IMR-90 (cell line): ENCODE measurements around the gene S100A12. TPM values are rescaled to one million over a fixed set of nuclear protein-coding genes. Genes with fewer than 3 reads are reported as not detected.

ENCODE experiments used
- ATAC-seq: fragments of 200-7000 bp; cut with Tn5 transposase; 2 replicates; pipeline ENCODE4 v1.9.1; 2020; ENCODE audit warnings: low read depth, mild to moderate bottlenecking, moderate library complexity
- BruUV-seq: library from RNA; stranded (reverse); fragments of 400-500 nt; replicated peaks from 2 replicates; lab custom pipeline; 2021; lab: Mats Ljungman, UMichigan
- CTCF ChIA-PET: fragments of 300-600 bp; formaldehyde crosslinking; extraction: SDS; loops from one replicate; lab custom pipeline; 2021; ENCODE audit warnings: antibody characterized with exemption; lab: Yijun Ruan, JAX
- POLR2A ChIA-PET: fragments of 300-600 bp; sonication (Branson Sonifier 250); formaldehyde crosslinking; loops from one replicate; lab custom pipeline; 2022; ENCODE audit warnings: antibody characterized with exemption; ENCODE audit not compliant: unreplicated experiment; lab: Charles Lee
- DNase-seq: peaks from one replicate; pipeline ENCODE4 v3.0.0; 2013
- H2AFZ ChIP-seq: replicated peaks from 2 replicates; pipeline ENCODE3; 2013; ENCODE audit warnings: low read length, mild to moderate bottlenecking; ENCODE audit not compliant: poor library complexity
- H2AK5ac ChIP-seq: 2 replicates; pipeline ENCODE4 v1.6.1; 2013; ENCODE audit warnings: low read depth, low read length, inconsistent platforms
- H2AK9ac ChIP-seq: replicated peaks from 2 replicates; pipeline ENCODE3; 2013; ENCODE audit warnings: mild to moderate bottlenecking, low read depth, low read length, moderate library complexity; ENCODE audit not compliant: poor library complexity
- H2BK120ac ChIP-seq: 2 replicates; pipeline ENCODE4 v1.6.1; 2013; ENCODE audit warnings: low read depth, low read length, inconsistent platforms
- H2BK15ac ChIP-seq: 3 replicates; pipeline ENCODE4 v1.6.1; 2013; ENCODE audit warnings: low read depth, low read length, inconsistent platforms
- H2BK20ac ChIP-seq: 2 replicates; pipeline ENCODE4 v1.6.1; 2013; ENCODE audit warnings: low read depth, mild to moderate bottlenecking, inconsistent platforms, low read length, moderate library complexity
- H2BK5ac ChIP-seq: 2 replicates; pipeline ENCODE4 v1.6.1; 2013; ENCODE audit warnings: mild to moderate bottlenecking, low read depth, low read length, inconsistent platforms; ENCODE audit not compliant: poor library complexity, severe bottlenecking
- H3K14ac ChIP-seq: replicated peaks from 2 replicates; pipeline ENCODE4 v1.6.1; 2013; ENCODE audit warnings: low read depth, low read length, inconsistent platforms
- H3K18ac ChIP-seq: 2 replicates; pipeline ENCODE4 v1.6.1; 2013; ENCODE audit warnings: low read depth, low read length, control low read depth
- H3K23ac ChIP-seq: 2 replicates; pipeline ENCODE4 v1.6.1; 2013; ENCODE audit warnings: low read depth, low read length, inconsistent platforms
- H3K27ac ChIP-seq: 2 replicates; pipeline ENCODE4 v1.5.1; 2013; ENCODE audit warnings: mild to moderate bottlenecking, control low read depth, low read length; ENCODE audit not compliant: insufficient read depth
- H3K27me3 ChIP-seq: 2 replicates; pipeline ENCODE4 v1.6.1; 2013; ENCODE audit warnings: low read length; ENCODE audit not compliant: control insufficient read depth, insufficient read depth
- H3K36me3 ChIP-seq: 2 replicates; pipeline ENCODE4 v1.6.1; 2013; ENCODE audit warnings: low read length, mixed read lengths; ENCODE audit not compliant: control insufficient read depth, insufficient read depth
- H3K4ac ChIP-seq: 2 replicates; pipeline ENCODE4 v1.6.1; 2013; ENCODE audit warnings: low read depth, low read length, inconsistent platforms
- H3K4me1 ChIP-seq: 2 replicates; pipeline ENCODE4 v1.6.1; 2013; ENCODE audit warnings: low read length, mixed read lengths; ENCODE audit not compliant: control insufficient read depth, insufficient read depth
- H3K4me2 ChIP-seq: 2 replicates; pipeline ENCODE4 v1.6.1; 2013; ENCODE audit warnings: low read depth, mild to moderate bottlenecking, control low read depth, low read length, moderate library complexity
- H3K4me3 ChIP-seq: 2 replicates; pipeline ENCODE4 v1.5.1; 2013; ENCODE audit warnings: low read depth, mild to moderate bottlenecking, control low read depth, low read length, moderate library complexity; ENCODE audit not compliant: insufficient read depth
- H3K56ac ChIP-seq: 2 replicates; pipeline ENCODE4 v1.6.1; 2013; ENCODE audit warnings: low read length, inconsistent platforms; ENCODE audit not compliant: insufficient read depth; ENCODE audit errors: extremely low read depth
- H3K79me1 ChIP-seq, 2 experiments: 2 replicates each; pipeline ENCODE4 v1.6.1; 2013; ENCODE audit warnings: low read length in 2 of 2, inconsistent platforms in 1 of 2, low read depth in 1 of 2
- H3K9ac ChIP-seq: 2 replicates; pipeline ENCODE4 v1.6.1; 2013; ENCODE audit warnings: low read depth, low read length, control low read depth
- H3K9me1 ChIP-seq: 2 replicates; pipeline ENCODE4 v1.6.1; 2013; ENCODE audit warnings: low read length, inconsistent platforms; ENCODE audit not compliant: insufficient read depth
- H3K9me3 ChIP-seq: 2 replicates; pipeline ENCODE4 v1.6.1; 2013; ENCODE audit warnings: low read length; ENCODE audit not compliant: control insufficient read depth, insufficient read depth
- H4K20me1 ChIP-seq: 2 replicates; pipeline ENCODE4 v1.6.1; 2013; ENCODE audit warnings: low read length, inconsistent platforms; ENCODE audit not compliant: insufficient read depth
- H4K5ac ChIP-seq: 2 replicates; pipeline ENCODE4 v1.6.1; 2013; ENCODE audit warnings: mild to moderate bottlenecking, low read depth, low read length, control low read depth
- H4K8ac ChIP-seq, 2 experiments: 2 replicates each; pipeline ENCODE4 v1.6.1; 2013; ENCODE audit warnings: low read depth in 2 of 2, low read length in 2 of 2, control low read depth in 1 of 2, inconsistent platforms in 1 of 2
- H4K91ac ChIP-seq: 2 replicates; pipeline ENCODE4 v1.6.1; 2013; ENCODE audit warnings: low read depth, low read length, inconsistent platforms; ENCODE audit not compliant: insufficient read depth
- BHLHE40 ChIP-seq: fragments of 150-350 bp; IDR thresholded peaks from 2 replicates; pipeline ENCODE4 v1.6.1; 2016; ENCODE audit warnings: mild to moderate bottlenecking, low read depth, low read length
- CEBPB ChIP-seq: IDR thresholded peaks from 2 replicates; pipeline ENCODE4 v1.6.1; 2012; ENCODE audit warnings: low read depth, low read length, improper control_type of control experiment
- CHD1 ChIP-seq: IDR thresholded peaks from 2 replicates; pipeline ENCODE4 v1.6.1; 2012; ENCODE audit warnings: low read depth, low read length, improper control_type of control experiment
- CTCF ChIP-seq: conservative IDR thresholded peaks from 2 replicates; pipeline ENCODE4 v1.5.1; 2012; ENCODE audit warnings: mild to moderate bottlenecking, low read depth, low read length, improper control_type of control experiment
- ELK1 ChIP-seq: fragments of 150-350 bp; IDR thresholded peaks from 2 replicates; pipeline ENCODE4 v1.6.1; 2016; ENCODE audit warnings: low read depth, mild to moderate bottlenecking, low read length, moderate library complexity, borderline replicate concordance
- FOS ChIP-seq: fragments of 150-350 bp; IDR thresholded peaks from 2 replicates; pipeline ENCODE4 v1.6.1; 2016; ENCODE audit warnings: low read depth, low read length
- MAFK ChIP-seq: IDR thresholded peaks from 2 replicates; pipeline ENCODE4 v1.6.1; 2012; ENCODE audit warnings: low read depth, low read length, improper control_type of control experiment
- MAZ ChIP-seq: IDR thresholded peaks from 2 replicates; pipeline ENCODE4 v1.6.1; 2012; ENCODE audit warnings: low read depth, mild to moderate bottlenecking, low read length, improper control_type of control experiment, moderate library complexity, borderline replicate concordance
- MXI1 ChIP-seq: IDR thresholded peaks from 2 replicates; pipeline ENCODE4 v1.6.1; 2012; ENCODE audit warnings: low read depth, mild to moderate bottlenecking, low read length, moderate library complexity, borderline replicate concordance
- NFE2L2 ChIP-seq: fragments of 150-350 bp; IDR thresholded peaks from 2 replicates; pipeline ENCODE4 v1.6.1; 2016; ENCODE audit warnings: low read depth, mild to moderate bottlenecking, low read length
- RAD21 ChIP-seq: IDR thresholded peaks from 2 replicates; pipeline ENCODE4 v1.6.1; 2012; ENCODE audit warnings: low read length, improper control_type of control experiment
- RCOR1 ChIP-seq: IDR thresholded peaks from 2 replicates; pipeline ENCODE4 v1.6.1; 2012; ENCODE audit warnings: mild to moderate bottlenecking, low read length, improper control_type of control experiment; ENCODE audit not compliant: insufficient replicate concordance
- RFX5 ChIP-seq: IDR thresholded peaks from 2 replicates; pipeline ENCODE4 v1.8.0; 2012; ENCODE audit warnings: low read depth, mild to moderate bottlenecking, low read length, moderate library complexity
- SMC3 ChIP-seq: fragments of 150-350 bp; IDR thresholded peaks from 2 replicates; pipeline ENCODE4 v1.6.1; 2016; ENCODE audit warnings: low read depth, mild to moderate bottlenecking, antibody characterized with exemption, low read length, moderate library complexity
- USF2 ChIP-seq: fragments of 150-350 bp; IDR thresholded peaks from 2 replicates; pipeline ENCODE4 v1.6.1; 2017; ENCODE audit warnings: mild to moderate bottlenecking, antibody characterized with exemption, low read length, low read depth
- WGBS, 2 experiments: methylation state at CpG; one replicate each; pipeline versions ENCODE4 v1.1.5 to v1.1.7; 2013; ENCODE audit warnings: missing lambda C conversion rate in 2 of 2; ENCODE audit not compliant: insufficient read length in 1 of 2; ENCODE audit errors: extremely low coverage in 2 of 2; 5-methylcytosine and 5-hydroxymethylcytosine counted together
- dilution Hi-C: fragments of 300-500 bp; cut with HindIII; formaldehyde crosslinking; loops from one replicate; pipeline ENCODE4 v1.14.3; 2018; ENCODE audit warnings: low sequenced_read_pairs; ENCODE audit not compliant: unreplicated experiment
- in situ Hi-C: fragments of 300-500 bp; cut with MboI; formaldehyde crosslinking; loops from 3 replicates; pipeline ENCODE4 v1.14.3; 2019; ENCODE audit warnings: low sequenced_read_pairs, inconsistent platforms, mixed read lengths
- intact Hi-C: fragments of 100-400 bp; cut with micrococcal nuclease; formaldehyde crosslinking; loops from 2 replicates; pipeline ENCODE4 v1.10.0; 2022
- polyA plus RNA-seq, 3 experiments: library from polyadenylated mRNA; depleted of rRNA; stranded (reverse); fragments of >200 nt; gene quantifications; 2 replicates each; pipeline ENCODE4 v1.2.3, GENCODE V29; 2012; ENCODE audit warnings: low replicate concordance in 1 of 3
- total RNA-seq: library from RNA; depleted of rRNA; stranded (reverse); fragments of >200 nt; gene quantifications from 2 replicates; pipeline ENCODE4 v1.2.3, GENCODE V29; 2012

Gene S100A12
- total and polyA plus RNA-seq, 2 of the 4 experiments (the other 2 are of a cell fraction), result not detected

GRCh38 chr1:153371231-153371630, 4.2 kb downstream of the S100A12 start:
- no TSS peak for BruUV-seq
- no peak overlapping the region for H3K4ac ChIP-seq
- no peaks in the 10 kb centered on the region for H4K20me1 ChIP-seq
- H3K9ac ChIP-seq, result no peak overlapping the region
- ATAC-seq, result no peak
- H2BK120ac ChIP-seq, result no peak overlapping the region
- H2AK5ac ChIP-seq, result no peak overlapping the region
- no peak overlapping the region for H2AK9ac ChIP-seq
- no peak overlapping the region for H4K5ac ChIP-seq
- H3K18ac ChIP-seq, result no peak overlapping the region
- CTCF ChIA-PET, result no interaction called here
- no peaks in the 10 kb centered on the region for H3K36me3 ChIP-seq
- H3K9me3 ChIP-seq, result no peaks in the 10 kb centered on the region
- no peak overlapping the region for H3K4me3 ChIP-seq
- H2BK15ac ChIP-seq, result no peak overlapping the region
- no peak overlapping the region for H3K56ac ChIP-seq
- dilution Hi-C loops, result no loop called here
- no peak overlapping the region for H2BK5ac ChIP-seq
- H2BK20ac ChIP-seq, result no peak overlapping the region
- no peak overlapping the region for H3K4me2 ChIP-seq
- no peak for TF ChIP-seq RAD21
- TF ChIP-seq NFE2L2, result no peak
- TF ChIP-seq RFX5, result no peak
- TF ChIP-seq CHD1, result no peak
- no peak for TF ChIP-seq MAZ
- TF ChIP-seq FOS, result no peak
- no peak for TF ChIP-seq ELK1
- TF ChIP-seq CEBPB, result no peak
- no peak for TF ChIP-seq MXI1
- TF ChIP-seq USF2, result no peak
- no peak for TF ChIP-seq RCOR1
- no peak for TF ChIP-seq MAFK
- no peak for TF ChIP-seq CTCF
- no peak for TF ChIP-seq SMC3
- TF ChIP-seq BHLHE40, result no peak
- no peaks in the 10 kb centered on the region for H3K79me1 ChIP-seq
- POLR2A ChIA-PET, result no interaction called here
- intact Hi-C loops, result no loop called here
- in situ Hi-C loops, result no loop called here
- WGBS, 2 experiments, result no CpG with 5 or more reads among the region's 1 CpG
- no peak overlapping the region for H3K27ac ChIP-seq
- no peak overlapping the region for H3K23ac ChIP-seq
- no peak overlapping the region for H4K91ac ChIP-seq
- H3K9me1 ChIP-seq, result no peaks in the 10 kb centered on the region
- 0 out of 2 replicates have a peak, but pooled peaks cover 2% of the 10 kb centered on the region for H3K27me3 ChIP-seq
- H4K8ac ChIP-seq, result no peak overlapping the region
- no peaks in the 10 kb centered on the region for H3K4me1 ChIP-seq
- no peak overlapping the region for H2AFZ ChIP-seq
- no peak for DNase-seq
- no peak overlapping the region for H3K14ac ChIP-seq
